Right kidney (tissue), 1 donor: Measurements from ENCODE around the gene GFRA3.
"Not testable (repeated sequence)": the region's sequence is repeated elsewhere in the genome, so short reads cannot be mapped to it uniquely, and the experiment has no call there.

ENCODE experiments used
- DNase-seq: peaks from one replicate; pipeline ENCODE4 v3.0.0-alpha.2; 2016

Gene GFRA3

DNA sequence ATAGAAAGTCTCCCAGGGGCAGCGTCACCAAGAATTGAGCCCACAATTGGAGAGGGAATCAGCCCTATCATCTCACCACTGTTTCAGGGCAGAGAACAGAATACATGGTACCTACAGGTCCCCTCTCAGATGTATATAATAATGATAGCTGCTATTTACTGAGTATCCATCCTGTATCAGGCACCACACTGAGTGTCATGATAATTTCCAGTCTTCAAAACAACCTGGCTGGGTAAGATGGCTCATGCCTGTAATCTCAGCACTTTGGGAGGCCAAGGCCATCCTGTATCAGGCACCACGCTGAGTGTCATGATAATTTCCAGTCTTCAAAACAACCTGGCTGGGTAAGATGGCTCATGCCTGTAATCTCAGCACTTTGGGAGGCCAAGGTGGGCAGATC lies 26.6 kb downstream of the GFRA3 start:
- not testable (repeated sequence) for DNase-seq

DNA sequence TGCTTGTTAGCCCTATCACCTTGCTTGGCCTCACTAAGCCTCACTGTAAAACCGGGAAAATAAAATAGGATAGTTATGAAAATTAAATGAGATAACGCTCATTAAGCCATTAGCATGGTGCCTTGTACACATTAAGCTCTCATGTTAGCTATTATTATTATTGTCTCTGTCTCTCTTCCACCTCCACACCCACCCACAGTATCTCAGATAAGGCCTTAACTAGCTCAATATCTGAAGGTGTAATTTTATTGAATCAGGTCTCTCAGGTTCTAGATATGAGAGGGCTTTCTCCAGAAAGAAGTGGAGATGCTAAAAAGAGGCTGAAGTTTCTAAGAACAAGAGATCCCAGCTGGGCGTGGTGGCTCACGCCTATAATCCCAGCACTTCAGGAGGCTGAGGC lies 27.6 kb downstream of the GFRA3 start:
- no peak for DNase-seq

DNA sequence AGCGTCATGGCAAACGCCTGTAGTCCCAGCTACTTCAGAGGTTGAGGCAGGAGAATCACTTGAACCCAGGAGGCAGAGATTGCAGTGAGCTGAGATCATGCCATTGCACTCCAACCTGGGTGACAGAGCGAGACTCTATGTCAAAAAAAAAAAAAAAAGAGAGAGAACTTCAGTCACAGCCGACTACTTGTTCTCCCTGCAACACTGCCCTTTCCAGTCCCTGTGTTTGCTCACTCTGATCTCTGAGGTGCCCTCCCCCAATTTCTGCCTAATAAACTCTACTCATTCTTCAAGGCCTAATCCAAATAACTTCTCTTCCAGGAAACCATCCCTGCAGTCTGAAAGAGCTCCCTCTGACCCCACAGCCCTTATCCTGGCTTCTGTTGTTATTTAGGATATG lies 28.1 kb downstream of the GFRA3 start:
- DNase-seq: no peak

DNA sequence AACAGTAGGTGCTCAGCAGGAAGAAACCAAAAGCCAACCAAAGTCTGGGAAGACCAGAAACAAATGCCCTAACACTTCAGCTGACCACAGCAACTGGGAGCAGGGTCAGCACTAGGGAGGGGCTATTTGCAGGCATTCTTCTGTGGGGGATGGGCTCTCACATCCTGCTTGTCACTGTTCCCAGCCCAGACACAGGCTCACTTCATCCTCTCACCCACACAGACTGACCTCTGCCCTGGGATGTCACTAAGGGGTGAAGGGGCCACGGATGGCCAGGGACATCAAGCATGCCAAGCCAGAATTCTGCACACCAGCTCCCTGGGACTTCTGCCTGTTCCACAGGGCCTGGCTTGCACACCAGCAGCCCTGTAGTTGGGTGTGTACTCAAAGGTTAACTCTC lies 28.7 kb downstream of the GFRA3 start:
- no peak for DNase-seq

DNA sequence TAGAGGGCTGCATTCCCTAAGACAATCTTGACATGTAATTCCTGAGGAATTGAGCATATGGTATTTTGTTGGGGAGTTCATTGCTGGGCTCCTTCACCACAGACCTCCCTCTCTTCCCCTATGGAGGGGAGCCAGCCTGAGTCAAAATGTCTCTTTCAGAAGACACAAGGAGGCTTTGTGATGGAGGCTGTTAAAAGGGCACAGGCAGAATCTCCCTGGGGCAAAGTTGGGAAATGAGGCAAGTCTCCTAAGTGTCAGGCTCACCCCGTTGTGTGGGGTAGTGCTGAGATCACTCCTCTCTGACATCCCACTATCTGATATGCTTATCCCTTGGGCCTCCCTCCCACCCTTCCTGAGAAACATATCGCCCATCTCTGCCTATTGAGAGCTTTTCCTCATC lies 30.6 kb downstream of the GFRA3 start:
- DNase-seq: no peak

DNA sequence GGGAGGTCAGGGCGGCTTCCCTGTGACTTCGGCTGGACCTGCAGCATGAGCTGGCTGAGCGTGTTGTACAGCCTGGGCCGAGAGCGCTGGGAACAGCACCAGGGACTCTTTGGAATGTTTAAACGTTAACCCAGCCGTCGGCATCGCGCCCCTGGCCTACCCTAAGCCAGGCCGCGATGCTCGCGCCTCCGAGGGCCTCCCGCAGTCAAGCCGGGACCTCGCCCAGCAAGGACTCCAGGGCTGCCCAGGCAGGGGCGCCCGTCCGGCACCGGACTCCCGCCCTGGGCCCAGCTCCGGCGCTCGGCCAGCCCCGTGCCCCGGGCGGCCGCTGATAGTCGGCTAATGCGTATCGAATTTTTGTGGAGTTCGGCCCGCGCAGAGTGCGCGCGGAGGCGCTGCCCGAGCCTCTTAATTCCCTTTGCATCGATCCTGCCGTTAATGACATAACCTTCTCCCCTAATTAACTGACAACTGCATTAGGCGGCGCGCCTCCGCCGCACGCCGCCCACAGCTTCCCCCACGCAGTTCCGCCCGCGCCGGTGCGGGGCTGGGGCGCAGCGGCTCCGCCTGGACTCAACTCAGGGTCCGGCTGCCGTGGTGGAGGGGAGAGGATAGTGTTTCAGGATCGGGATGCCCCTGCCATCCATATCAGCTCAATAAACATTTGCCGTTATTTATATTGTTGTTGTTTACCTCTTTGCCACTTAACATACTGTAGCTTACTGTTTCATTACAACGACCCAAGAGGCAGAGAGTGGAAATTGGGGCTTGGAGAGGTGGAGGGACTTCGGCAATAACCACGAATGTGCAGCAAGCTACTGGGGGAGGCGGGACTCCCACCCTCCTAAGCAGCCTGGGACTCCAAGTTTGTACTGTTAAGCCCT lies 32.5 kb downstream of the GFRA3 start:
- peak; percentile 84 for DNase-seq

DNA sequence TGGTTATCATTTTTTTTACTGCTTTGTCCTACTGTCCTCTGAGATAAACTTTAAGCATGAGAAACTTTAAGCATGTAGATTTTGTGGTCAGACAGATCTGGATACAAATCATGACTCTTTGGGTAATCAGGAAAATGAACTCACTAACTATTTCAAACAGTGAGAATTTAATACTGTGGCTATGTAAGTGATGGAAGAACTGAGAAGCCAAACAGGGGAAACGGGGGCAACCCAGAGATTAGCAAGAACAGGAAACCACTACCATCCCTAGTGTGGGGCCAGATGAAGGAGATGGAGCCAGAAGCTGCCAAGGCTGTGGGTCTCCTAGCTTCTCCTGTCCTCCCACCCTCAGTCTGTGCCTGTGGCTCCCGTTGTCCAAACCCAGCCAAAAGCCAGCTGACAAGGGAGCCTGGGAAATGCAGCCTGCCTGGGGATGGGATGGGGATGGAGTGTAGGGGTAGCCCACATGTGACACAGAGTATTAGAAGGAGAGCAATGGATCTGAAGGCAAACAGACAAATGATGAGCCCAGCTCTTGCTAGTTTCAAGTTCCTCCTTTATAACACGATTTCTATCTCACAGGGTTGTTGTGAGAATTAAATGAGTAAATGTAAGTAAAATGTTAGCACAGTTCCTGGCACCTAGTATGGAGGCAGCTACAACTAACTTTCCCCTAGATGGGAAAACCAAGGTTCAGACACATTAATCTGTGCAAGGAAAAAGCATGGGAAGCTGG lies 33.6 kb downstream of the GFRA3 start:
- no peak for DNase-seq

DNA sequence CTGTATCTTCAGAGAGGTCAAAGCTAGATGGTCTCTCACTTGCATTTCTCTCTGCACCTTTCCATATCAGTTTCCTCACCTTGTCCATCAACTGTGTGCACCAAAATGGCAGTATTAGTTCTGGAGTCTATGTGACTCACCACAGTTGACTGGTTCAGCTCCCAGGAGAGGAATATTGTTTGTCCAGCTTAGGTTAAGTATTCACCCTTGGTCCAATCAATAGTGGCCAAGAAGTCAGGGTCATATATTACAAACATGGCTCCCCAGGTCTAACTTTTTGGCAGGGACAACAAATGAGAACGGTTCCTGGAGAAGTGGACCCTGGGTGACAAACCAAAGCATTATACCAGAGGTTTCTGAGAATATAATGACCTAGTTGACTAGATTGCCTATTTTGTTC lies 36.4 kb downstream of the GFRA3 start:
- DNase-seq: no peak

DNA sequence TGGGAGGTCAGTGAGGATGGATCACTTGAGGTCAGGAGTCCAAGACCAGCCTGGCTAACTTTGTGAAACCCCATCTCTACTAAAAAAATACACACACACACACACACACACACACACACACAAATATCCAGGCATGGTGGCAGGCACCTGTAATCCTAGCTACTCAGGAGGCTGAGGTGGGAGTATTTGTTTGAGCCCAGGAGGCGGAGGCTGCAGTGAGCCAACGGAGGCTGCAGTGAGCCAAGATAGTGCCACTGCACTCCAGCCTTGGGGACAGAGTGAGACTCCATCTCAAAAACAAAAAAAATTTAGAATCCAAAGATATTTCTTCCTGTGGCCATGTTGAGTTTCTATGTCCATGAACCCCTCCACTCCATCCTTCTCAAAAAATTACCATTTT lies 39.8 kb downstream of the GFRA3 start:
- DNase-seq: no peak

DNA sequence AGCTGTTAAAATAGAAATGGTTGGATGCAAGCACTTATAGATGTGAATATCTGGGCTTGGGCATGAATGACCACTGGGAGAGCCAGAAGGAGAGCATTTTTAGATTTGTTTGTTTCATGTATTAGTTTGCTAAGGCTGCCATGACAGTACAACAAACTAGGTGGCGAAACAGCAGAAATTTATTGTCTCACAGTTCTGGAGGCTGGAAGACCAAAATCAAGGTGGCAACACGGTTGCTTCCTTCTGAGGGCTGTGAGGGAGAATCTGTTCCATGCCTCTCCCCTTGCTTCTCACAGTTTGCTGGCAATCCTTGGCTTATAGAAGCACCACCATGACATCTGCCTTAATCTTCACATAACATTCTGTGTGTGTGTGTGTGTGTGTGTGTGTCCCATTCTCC lies 41.1 kb downstream of the GFRA3 start:
- no peak for DNase-seq

DNA sequence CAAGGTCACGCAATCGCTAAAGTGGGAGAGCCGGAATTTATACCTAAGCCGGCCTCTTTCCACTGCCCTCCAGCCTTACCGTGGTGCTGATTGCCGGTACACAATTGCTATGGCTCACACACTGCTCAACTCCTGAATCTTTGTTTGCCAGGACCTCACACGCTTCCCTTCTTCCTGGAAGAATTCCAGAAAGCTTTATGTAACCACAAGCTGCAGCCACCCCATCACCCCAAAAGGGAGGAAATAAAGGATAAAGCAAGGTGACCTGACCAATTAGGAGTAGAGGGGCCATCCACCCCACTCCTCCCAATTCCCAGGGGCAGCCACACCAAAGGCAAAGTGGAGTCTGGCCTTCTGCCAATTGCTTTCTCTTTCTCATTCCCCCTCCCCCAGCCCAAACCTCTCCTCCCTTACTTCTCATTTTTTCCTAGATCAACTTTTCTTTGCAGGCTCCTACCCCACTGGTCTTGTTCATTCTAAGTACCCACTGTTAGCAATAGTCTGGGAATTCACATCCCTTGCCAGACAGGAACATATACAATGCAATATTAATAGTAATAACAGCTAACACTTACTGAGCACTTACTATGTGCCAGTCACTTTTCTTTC lies 43.3 kb downstream of the GFRA3 start:
- DNase-seq: no peak

DNA sequence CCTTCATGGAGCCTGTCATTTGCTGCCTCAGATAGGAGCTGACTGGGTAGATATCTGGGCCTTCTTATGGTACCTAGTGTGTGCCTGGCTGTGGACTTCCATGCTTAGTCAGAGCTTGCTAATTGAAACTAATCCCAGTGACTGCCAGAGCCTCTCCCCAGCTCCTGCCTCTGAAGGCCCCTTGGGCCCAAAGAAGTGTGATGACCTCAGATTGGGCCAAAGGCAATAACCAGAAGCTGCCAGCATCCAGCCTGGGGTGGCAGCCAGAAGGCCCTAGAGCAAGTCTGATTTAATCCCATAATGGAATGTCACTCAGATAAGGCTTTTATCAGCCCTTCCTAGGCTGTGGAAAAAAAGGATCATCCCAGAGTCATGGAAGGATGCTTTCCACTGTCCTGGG lies 44.2 kb downstream of the GFRA3 start:
- no peak for DNase-seq

DNA sequence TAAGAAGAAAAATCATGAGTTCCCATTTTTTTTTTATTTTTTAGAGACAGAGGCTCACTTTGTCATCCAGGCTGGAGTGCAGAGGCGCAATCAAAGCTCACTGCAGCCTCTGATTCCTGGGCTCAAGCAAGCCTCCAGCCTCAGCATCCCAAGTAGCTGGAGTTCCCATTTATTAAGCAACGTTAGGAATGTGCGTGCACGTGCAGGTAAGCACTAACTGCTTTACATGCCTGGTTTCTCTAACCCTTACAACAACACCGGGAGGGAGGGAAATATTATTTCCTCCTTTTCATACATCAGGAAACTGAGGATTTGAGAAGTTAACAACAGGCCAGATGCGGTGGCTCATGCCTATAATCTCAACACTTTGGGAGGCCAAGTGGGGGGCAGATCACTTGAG lies 45.0 kb downstream of the GFRA3 start:
- DNase-seq: no peak

DNA sequence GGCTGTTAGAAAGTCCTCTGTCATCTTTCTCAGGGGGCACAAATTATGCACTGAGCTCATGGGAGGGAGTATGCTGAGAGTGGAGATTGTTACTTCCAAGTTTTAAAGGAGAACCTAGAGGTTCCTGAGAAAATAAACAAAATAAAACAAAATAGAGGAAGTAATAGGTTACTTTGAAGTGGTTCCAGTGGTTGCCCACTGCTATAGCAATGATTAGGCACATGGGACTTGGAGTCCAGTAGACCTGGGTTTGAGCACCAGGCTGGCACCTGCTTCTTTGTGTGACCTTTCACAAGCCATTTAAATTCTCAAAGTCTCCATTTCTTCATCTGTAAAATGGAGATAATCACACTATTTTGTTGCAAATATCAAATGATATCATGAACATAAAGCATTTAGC lies 47.5 kb downstream of the GFRA3 start:
- DNase-seq: no peak

DNA sequence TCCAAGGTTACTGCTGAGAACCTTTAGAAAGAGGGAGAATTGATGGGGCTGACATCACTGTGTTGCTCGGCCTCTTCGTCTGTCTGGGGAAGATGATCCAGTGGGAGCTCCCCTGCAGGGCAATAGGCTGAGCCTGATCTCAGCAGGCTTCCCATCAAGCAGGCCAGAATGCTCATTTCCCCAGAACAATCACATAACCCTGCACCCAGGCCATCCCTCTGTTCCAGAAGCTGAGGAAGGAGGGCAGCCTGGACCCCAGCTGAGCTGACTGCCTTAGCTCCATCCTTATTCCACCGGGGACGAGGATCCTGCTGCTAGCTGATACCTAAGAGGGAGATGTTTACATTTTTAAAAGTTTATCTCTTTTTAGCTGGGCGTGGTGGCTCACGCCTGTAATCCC lies 49.7 kb downstream of the GFRA3 start:
- no peak for DNase-seq

DNA sequence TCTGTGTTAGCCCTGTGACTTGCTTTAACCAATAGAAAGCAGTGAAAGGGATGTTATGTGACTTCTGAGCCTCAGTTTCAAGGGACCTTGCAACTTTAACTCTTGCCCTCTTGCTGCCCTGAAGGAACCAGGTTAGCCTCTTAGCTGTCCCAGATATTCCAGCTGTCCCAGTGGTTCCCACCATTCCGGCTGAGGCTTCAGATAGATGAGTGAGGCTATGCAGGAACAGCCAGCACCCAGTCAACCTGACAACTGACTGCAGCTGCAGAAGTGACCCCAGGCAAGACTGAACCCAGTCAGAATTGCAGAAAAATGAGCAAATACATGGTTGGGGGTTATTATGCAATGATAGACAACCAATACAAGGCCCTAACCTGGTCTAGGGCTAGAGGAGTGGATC lies 50.9 kb downstream of the GFRA3 start:
- DNase-seq: no peak

DNA sequence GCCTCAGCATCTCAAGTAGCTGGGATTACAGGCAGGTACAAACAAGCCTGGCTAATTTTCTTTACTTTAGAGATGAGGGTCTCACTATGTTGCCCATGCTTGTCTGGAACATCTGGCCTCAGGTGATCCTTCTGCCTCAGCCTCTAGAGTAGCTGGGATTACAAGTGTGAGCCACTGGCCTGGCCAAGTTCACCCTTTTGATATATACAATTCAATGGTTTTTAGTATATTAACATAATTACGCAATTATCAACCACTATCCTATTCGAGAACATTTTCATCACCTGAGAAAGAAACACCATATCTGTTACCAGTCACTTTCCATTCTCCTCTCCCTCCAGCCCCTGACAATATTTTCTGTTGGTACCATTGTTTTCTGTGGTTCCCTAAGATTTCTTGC lies 57.6 kb downstream of the GFRA3 start:
- no peak for DNase-seq

DNA sequence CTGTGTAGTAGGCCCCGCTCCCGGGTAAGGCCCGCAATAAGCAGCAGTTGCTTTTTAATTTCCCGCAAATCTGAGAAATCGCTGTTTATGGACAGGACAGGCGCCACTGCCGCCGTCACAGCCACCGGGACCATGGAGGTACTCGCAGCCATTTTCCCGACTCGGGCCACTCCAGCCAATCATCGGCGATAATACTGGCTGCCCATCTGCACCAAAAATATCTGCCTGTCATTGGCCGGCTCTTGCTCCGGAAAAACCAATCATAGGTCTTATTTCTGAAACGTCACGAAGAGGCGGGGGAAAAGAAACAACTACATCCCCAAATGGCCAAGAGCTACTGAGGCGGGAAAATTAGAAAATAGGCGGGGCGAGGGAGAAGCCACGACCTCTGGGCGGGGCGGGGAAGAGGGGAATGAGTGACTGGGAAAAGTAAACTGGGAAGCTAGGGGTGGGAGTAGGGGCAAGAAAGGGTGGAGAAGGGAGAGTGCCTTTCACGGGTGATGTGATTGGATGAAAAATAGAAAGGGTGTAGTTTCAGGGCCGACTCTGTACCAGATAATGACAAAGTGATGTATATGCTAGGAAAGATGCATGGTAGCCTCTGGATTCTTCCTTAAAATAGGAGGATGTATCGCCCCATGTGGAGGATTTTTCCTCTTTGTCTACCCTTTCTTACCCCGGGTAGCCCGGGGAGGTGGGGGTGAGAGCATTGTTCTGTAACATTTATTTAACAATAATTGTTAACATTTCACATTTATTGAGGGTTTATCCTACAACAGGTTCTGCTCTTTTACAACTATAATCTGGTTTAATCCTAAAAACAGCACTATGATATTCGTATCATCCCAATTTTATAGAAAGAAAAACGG lies 61.0 kb downstream of the GFRA3 start, which contains the start of gene CDC23:
Gene CDC23 (minus strand): TSS at position 163 of the 869 bp plus-strand sequence. CDS start 11 bp downstream, at position 152.
- DNase-seq: peak; percentile 80

DNA sequence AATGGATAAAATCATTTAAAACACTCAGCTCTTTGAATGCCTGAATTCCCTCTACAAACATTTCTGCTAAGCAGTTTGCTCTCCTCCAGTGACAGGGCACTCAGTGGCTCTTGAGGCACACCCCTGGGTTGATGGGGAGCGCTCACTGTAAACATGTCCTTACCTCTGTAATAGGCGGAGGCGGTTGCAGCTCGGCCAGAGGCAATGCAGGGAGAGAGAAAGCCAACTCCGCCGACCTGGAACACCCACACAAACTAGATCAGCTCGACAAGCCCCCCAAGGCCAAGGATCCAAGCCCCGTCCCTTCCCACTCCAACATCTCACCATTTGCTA lies 61.6 kb downstream of the GFRA3 start:
- no peak for DNase-seq

DNA sequence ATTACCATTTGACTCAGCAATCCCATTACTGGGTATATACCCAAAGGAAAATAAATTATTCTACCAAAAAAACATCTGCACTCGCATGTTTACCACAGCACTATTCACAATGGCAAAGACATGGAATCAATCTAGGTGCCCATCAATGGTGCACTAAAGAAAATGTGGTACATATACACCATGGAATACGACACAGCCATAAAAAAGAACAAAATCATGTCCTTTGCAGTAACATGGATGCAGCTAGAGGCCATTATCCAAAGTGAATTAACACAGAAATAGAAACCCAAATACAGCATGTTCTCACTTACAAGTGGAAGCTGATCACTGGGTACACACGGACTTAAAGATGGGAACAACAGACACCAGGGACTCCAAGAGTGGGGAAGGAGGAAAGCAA lies 63.4 kb downstream of the GFRA3 start:
- DNase-seq: no peak
